Right ventricle myocardium superior (tissue), 1 donor: ENCODE measurements around the gene SLC38A3. TPM values are rescaled to one million over a fixed set of nuclear protein-coding genes. Genes with fewer than 3 reads are reported as not detected.
"Not testable (repeated sequence)": the region's sequence is repeated elsewhere in the genome, so short reads cannot be mapped to it uniquely, and the experiment has no call there.

ENCODE experiments used
- ATAC-seq: fragments of 200-7000 bp; cut with Tn5 transposase; one replicate; pipeline ENCODE4 v1.9.1; 2020; ENCODE audit warnings: mild to moderate bottlenecking; ENCODE audit not compliant: poor library complexity
- DNase-seq: peaks from one replicate; pipeline ENCODE4 v3.0.0-alpha.2; 2020
- intact Hi-C: fragments of 100-400 bp; cut with DNase I; formaldehyde crosslinking; loops from one replicate; pipeline ENCODE4 v1.11.2; 2022
- total RNA-seq: library from RNA; stranded (reverse); fragmentation: NEBNext Ultra II Directional; extraction: Animal tissue kit (Norgen Biotek cat#: 25700); gene quantifications from one replicate; pipeline ENCODE4 v1.2.1, GENCODE V29; 2021
- donor health status: DM: no; HTN: yes; CAD: no; lungs with severe emphysema.

SLC38A3 gene
- total RNA-seq, 1 donor from 2014 or later: 10.6 TPM

GRCh38 chr3:50238549-50239026 lies 33.5 kb downstream of the SLC38A3 start:
- intact Hi-C loops: no loop called here
- ATAC-seq: peak; percentile 53
- peak; percentile 93 for DNase-seq

DNA sequence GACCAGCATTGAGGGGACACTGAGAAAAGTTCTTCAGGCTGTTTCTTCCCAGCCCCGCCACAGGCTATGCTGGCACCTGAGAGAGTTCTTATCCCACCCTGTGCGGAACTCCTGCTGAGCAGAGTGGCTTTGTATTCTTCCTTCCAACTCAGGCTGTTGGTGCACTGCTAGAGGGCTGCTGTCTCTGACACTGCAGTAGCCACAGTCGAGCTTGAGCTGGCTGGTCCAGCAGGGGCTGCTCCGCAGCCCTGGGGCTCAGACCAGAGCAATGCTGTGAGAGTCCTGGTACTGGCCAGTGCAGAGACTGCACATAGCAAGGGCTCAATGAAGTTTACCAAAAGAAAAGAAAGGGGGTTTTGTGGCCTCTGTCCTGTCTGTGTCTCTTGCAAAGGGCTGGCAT lies 34.6 kb downstream of the SLC38A3 start:
- intact Hi-C loops: no loop called here
- no peak for DNase-seq
- no peak for ATAC-seq

GRCh38 chr3:50241163-50241562 lies 36.1 kb downstream of the SLC38A3 start:
- ATAC-seq (no peak), DNase-seq (no peak)
- intact Hi-C loops: no loop called here

DNA sequence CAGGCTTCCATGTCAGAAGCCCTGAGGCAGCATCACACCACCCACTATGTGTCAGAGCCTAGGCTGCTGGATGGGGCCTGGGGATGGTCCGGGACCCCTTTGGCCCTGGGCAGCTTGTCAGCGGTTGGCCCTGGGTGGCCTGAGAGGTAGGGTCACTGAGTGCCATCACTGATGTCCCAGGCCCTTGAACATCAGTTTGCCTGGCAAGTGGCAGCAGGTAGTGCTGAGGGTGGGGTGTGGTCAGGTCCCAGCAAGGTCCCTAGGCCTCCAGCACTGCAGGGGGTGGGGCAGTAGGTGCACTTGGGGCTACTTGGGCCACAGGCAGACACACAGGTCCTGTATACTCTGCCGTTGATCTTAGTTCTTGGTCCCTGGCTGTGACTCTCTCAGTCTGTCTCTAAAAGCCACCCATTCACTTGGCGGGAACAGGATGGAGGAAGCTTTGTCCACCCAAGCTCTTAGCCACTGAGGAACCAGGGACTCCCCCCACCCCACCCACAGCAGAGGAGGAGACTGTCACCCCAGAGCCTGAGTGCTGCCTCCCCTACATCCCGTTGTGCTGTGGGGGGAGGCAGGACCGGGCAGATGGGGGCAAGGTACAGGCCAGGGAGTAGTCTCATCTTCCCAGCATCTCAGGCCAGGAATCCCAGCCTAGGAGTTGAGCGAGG lies 36.8 kb downstream of the SLC38A3 start:
- DNase-seq: no peak
- ATAC-seq: no peak
- intact Hi-C loops: no loop called here

DNA sequence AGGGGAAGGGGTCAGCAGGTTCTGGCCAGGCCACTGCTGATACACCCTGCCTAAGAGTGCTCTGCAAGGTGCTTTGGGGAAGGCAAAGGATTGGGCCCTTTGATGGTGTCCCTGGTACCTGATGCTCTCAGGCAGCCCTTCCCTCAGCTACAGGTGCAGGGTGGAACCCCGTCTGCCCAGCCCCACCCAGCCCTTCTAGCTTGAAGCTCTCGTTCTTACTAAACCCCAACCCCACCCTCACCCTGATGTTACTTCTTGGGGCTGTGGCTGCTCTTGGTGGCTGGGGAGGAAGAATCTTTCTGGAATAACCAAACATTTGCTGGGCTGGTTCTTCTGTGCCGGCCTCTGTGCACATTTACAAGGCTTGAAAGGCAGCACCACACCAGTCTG lies 37.3 kb downstream of the SLC38A3 start:
- no peak for DNase-seq
- no peak for ATAC-seq
- intact Hi-C loops: no loop called here

- DNase-seq (peak; percentile 87), ATAC-seq (peak; percentile 24)
- intact Hi-C loops: no loop called here
Measured at GRCh38 chr3:50242851-50243542, 37.9 kb downstream of the SLC38A3 start.

- intact Hi-C loops: no loop called here
- no peak for ATAC-seq
- no peak for DNase-seq
Measured at GRCh38 chr3:50243543-50243895, 38.4 kb downstream of the SLC38A3 start.

GRCh38 chr3:50244813-50245212 lies 39.7 kb downstream of the SLC38A3 start:
- DNase-seq, intact Hi-C loops: not testable (repeated sequence)

GRCh38 chr3:50245251-50245745 lies 40.2 kb downstream of the SLC38A3 start:
- DNase-seq (no peak), ATAC-seq (no peak)
- intact Hi-C loops: no loop called here

More at GRCh38 chr3:50244813-50245212, 39.7 kb downstream of the SLC38A3 start:
- not testable (repeated sequence) for ATAC-seq

- ATAC-seq (peak; percentile 81), DNase-seq (peak; percentile 95)
- intact Hi-C loops: no loop called here
Measured at GRCh38 chr3:50245831-50246516, 40.9 kb downstream of the SLC38A3 start.

GRCh38 chr3:50246517-50246954 lies 41.5 kb downstream of the SLC38A3 start:
- ATAC-seq (peak; percentile 9), DNase-seq (peak; percentile 73)
- intact Hi-C loops: no loop called here

DNA sequence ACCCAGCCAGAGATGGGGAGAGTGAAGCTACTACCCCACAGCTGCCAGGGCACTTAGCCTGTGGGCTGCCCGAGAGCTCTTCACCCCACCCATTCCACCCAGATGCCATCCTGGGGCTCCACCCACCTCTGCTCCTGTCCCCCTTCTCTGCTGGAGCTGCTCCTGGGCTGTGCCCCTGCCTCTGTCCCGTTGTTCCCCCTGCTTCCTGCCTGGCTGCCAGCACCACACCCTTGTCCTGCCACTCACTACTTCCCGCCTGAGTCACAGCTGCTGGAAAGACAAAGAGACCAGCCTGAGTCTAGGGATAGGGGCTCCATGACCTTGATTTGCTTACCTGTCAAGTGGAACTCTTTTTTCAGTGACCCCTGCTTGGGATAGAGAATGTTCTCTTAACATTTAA lies 43.3 kb downstream of the SLC38A3 start:
- ATAC-seq: peak; percentile 46
- intact Hi-C loops: no loop called here
- peak; percentile 74 for DNase-seq

DNA sequence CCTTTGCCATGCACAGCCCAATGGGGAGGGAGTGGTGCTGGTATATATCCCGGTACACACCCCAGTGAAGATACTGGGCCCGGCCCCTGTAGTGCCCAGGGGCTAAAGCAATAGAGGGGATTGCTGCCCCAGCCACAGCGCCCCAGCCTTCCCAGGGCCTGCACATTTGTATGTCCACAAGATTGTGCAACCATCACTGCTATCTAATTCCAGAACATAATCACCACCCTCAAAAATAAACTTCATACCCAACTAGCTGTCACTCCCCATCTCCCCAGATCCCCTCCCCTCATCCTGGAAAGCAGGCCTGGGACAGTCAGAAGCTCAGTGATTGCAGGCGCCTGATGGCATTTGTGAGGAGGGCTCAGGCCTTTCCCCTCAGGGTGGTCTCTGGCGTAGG lies 44.4 kb downstream of the SLC38A3 start:
- intact Hi-C loops: no loop called here
- DNase-seq: no peak
- ATAC-seq: no peak

DNA sequence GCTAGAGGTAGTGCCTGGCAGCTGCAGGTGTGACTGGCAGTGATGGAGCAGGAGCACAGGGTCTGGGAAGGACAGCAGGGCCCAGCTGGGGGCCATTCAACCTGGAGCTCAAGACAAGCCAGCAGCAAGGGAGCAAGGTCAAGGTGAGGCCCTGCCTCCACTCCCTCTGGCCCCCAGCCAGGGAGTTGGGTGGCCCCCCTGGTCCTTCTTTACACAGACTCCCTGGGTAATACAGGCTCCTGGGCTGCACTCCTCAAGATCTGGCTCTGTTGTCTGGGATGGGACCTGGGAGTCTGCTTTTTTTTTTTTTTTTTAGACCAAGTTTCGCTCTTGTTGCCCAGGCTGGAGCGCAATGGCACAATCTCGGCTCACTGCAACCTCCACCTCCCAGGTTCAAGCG lies 45.4 kb downstream of the SLC38A3 start:
- intact Hi-C loops: no loop called here
- DNase-seq (no peak), ATAC-seq (no peak)

DNA sequence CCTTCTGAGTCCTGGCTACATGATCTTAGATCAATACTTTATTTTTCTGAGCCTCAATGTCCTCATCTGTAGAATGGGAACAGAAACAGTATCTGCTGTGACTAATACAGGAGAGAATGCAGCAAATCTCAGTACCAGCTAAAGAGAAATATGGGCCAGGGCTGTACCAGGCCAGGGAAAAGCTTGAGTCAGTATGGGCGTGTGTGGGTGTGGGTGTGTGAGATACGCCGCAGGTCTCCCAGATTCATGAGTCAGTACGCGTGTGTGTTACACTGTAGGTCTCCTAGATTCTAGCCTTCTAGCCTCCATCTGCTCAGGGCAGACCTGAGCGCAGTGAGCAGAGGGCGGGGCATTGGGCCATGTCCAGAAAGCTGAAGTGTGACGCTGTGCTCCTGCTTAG lies 46.1 kb downstream of the SLC38A3 start:
- no peak for ATAC-seq
- DNase-seq: no peak
- intact Hi-C loops: no loop called here

GRCh38 chr3:50254577-50255250 lies 49.6 kb downstream of the SLC38A3 start:
- ATAC-seq: peak; percentile 53
- intact Hi-C loops: no loop called here
- peak; percentile 85 for DNase-seq

DNA sequence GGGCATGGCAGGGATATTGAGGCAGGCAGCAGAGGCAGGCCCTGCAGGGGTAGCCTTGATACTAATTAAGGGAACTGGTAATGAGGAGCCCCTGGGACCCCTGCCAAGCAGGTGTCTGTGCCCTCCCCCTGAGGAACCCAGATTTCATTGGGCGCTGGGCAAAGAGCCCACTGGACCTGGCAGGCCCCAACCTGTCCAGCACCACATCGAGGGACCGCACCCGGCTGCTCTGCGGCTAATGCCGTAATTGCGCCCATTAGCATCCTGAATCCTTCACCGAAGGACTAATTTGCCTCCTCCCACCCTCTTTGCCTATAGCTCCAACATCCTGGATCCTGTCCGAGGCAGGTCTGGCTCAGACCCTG lies 50.2 kb downstream of the SLC38A3 start:
- intact Hi-C loops: no loop called here
- DNase-seq (no peak), ATAC-seq (no peak)

- intact Hi-C loops: no loop called here
- DNase-seq: peak; percentile 75
- no peak for ATAC-seq
Measured at GRCh38 chr3:50256978-50257890, 52.2 kb downstream of the SLC38A3 start.
